Astrocyte of the spinal cord (primary cell): ENCODE data around the gene TERB1.

Source experiments
- DNase-seq: peaks from one replicate; pipeline ENCODE4 v3.0.0; 2011; ENCODE audit warnings: low read depth, low spot score
- H3K4me3 ChIP-seq: 2 replicates; pipeline ENCODE4 v1.5.1; 2011; ENCODE audit warnings: low read depth, mild to moderate bottlenecking, low read length, moderate library complexity
- in situ Hi-C: cut with HindIII; loops from 2 replicates; pipeline ENCODE4 v1.10.0; 2017; ENCODE audit warnings: low sequenced_read_pairs
- TF ChIP-seq, protein P1 (sequence below): IDR thresholded peaks from 2 replicates; pipeline ENCODE4 v1.5.1; 2012; ENCODE audit warnings: low read depth, mild to moderate bottlenecking, low read length, inconsistent platforms

Gene TERB1

DNA sequence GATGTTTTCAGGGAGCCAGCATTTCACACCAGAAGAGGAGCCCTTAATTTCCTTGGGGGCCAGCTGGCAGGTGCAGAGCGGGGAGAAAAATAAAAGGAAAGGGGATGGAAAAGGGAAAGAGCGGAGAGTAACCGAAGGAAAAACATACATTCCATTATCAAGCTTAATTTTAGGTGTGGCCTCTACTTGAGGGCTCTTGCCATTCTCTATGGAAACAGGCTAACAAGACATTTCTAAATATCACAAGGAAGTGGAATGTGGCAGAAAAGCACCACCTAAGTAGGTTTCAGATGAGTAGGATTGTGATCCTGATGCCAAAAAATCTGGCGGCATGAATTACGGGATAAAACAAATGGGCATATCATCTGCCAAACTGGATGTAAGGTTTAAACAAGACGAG, 49.0 kb downstream of the TERB1 start:
- H3K4me3 ChIP-seq = no peak overlapping the region

DNA sequence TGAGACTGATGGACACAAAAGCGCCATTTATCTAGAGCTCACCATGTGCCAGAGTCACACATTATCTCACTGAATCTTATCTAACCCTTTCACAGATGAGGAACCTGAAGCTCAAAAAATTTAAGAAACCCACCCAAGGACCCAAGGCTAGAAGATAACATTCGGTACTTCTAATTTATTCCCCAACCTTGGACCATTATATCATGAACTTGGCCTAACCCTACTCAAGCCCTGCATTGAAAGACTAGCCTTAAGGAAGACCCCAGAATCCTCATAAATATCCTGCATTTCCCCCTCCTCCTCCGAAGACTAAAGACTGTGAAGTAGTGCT, 49.4 kb downstream of the TERB1 start:
- in situ Hi-C loops = no loop called here
- TF ChIP-seq, protein P1, sequence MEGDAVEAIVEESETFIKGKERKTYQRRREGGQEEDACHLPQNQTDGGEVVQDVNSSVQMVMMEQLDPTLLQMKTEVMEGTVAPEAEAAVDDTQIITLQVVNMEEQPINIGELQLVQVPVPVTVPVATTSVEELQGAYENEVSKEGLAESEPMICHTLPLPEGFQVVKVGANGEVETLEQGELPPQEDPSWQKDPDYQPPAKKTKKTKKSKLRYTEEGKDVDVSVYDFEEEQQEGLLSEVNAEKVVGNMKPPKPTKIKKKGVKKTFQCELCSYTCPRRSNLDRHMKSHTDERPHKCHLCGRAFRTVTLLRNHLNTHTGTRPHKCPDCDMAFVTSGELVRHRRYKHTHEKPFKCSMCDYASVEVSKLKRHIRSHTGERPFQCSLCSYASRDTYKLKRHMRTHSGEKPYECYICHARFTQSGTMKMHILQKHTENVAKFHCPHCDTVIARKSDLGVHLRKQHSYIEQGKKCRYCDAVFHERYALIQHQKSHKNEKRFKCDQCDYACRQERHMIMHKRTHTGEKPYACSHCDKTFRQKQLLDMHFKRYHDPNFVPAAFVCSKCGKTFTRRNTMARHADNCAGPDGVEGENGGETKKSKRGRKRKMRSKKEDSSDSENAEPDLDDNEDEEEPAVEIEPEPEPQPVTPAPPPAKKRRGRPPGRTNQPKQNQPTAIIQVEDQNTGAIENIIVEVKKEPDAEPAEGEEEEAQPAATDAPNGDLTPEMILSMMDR = no peak
- H3K4me3 ChIP-seq = peak overlapping the region; percentile 31
- no peak for DNase-seq

More for the DNA sequence above, 49.0 kb downstream of the TERB1 start:
- no peak for DNase-seq
- in situ Hi-C loops = no loop called here
- TF ChIP-seq, protein P1 = no peak

DNA sequence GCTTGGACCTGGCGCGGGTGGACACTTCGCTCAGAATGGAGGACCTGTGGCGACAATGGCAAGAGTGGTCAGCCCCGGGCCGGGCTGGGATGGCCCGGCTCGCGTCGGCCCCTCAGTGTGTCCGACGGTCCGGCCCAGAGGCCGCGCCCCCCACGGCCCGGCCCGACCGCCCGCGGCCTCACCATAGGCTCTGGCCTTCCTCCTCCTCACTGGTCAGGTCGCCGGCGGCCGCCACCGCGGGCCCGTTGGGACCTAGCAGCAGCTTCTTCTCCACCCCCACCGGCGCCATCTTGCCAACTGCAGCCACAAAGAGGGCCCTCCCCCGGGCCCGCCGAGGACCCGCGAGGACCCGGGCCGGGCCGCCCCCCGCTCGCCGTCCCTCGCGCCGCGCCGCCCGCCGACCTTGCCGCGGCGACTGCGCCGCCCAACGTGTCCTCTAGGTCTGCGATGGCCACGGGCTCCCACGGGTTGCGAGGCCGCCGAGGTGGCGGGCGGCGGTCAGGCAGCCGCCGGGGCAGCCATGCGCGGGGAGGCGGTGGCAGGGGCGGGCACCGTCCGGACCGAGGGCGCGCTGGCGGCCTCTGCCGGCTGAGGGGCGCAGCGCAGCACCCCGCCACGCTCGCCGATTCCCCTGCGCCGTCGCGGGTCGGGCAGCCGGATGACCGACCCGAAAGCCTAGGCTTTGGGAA, 49.9 kb downstream of the TERB1 start, which contains the start of gene DYNC1LI2:
TSS of gene DYNC1LI2 (minus strand) at position 307 of the 689 bp plus-strand sequence. CDS start at position 289, 18 bp downstream.
- TF ChIP-seq, protein P1 = peak; percentile 69
- DNase-seq = peak; percentile 62
- in situ Hi-C loops = no loop called here
- peak within 1 kb of the TSS; percentile 82 for H3K4me3 ChIP-seq

DNA sequence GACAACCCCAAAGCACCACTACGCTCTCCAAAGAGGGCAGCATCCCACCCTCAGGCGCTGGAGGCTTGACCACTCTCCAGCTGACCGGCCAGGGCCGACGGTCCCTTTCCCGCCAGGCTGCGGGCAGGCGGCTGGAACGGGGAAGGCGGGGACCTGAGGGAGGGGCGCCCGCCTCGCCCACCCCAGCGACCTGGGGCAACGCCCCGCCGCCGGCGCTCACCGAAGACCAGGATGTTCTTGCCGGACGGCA, 50.4 kb downstream of the TERB1 start:
- TF ChIP-seq, protein P1 = no peak
- DNase-seq = peak; percentile 16
- H3K4me3 ChIP-seq = peak overlapping the region; percentile 82
- in situ Hi-C loops = no loop called here

DNA sequence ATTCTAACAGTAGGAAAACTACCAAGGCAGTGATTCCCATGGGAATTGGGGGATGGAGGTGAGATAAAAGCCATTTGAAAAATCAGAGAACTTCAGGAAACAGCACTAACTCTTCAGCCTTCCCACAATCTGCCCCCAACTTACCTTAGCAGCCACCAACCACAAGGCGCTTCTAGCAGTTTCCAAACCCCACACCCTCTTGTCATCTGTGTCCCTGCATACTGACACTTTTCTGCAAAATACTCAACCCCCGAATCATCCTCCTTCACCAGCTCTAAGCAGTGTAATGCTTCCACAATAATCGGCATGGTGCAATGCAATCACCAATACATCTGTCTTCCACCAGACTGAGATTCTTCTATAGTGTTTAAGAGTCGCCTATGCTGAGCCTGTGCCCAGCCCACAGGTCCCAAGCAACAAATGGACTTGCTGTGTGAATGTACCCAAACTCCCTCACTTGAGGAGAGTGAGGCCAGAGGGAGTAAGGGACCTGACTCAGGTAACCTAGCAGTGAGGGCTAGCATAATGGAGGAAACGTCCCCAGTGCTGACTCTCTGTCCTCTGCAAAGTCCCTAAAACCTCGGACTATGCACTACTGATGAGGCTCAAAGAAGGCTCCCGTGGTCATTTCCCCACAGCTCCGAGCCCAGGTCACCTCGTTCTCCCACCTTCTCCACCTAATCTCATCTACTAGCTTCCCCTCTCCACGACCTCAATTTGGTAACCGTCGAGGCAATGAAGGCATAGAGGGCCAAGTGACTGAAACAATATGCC, 50.9 kb downstream of the TERB1 start:
- in situ Hi-C loops = no loop called here
- H3K4me3 ChIP-seq = peak overlapping the region; percentile 82
- DNase-seq = no peak
- TF ChIP-seq, protein P1 = no peak

DNA sequence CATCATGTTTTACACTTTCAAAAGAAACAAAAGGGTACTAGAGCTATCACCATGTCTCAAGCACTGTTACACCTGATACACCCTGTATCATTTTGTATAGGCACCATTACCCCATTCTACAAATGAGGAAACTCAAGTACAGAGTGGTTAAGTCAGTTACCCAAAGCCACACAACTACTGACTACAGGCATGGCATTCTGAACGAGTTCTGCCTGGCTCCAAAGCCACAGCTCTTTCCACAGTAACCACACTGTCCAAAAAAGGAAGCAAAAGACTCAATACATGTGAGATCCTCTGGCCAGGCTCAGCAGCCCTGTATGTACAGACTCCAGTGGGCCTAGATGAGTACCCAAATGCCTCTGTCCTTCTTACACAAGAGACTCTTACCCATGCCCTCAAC, 54.7 kb downstream of the TERB1 start:
- in situ Hi-C loops = no loop called here
- no peak overlapping the region for H3K4me3 ChIP-seq
- TF ChIP-seq, protein P1 = no peak
- DNase-seq = peak; percentile 57
